Heart right ventricle (tissue), 16 donors: ENCODE data around the gene CABP7. TPM values are rescaled to one million over a fixed set of nuclear protein-coding genes. Genes with fewer than 3 reads are reported as not detected.

Source experiments
- ATAC-seq, 8 donors: fragments of 200-7000 bp; cut with Tn5 transposase; one replicate each; pipeline ENCODE4 v1.9.1; 2020; ENCODE audit warnings: mild to moderate bottlenecking in 8 of 8, moderate library complexity in 8 of 8, moderate number of reproducible peaks in 1 of 8
- DNase-seq, 2 donors: peaks; one replicate each; pipeline ENCODE4 v3.0.0-alpha.2; 2020
- H3K27ac ChIP-seq, 10 donors: fragments of 200-600 bp; sonication (generic) in 2 of 10; one replicate each; pipeline versions ENCODE4 v1.5.0 to v1.8.0; 2020 to 2022; ENCODE audit warnings: mild to moderate bottlenecking in 3 of 10
- H3K27me3 ChIP-seq, 7 donors: fragments of 200-600 bp; one replicate each; pipeline ENCODE4 v1.8.0; 2021 to 2022; ENCODE audit warnings: mild to moderate bottlenecking in 2 of 7
- H3K36me3 ChIP-seq, 9 donors: fragments of 200-600 bp; sonication (generic) in 1 of 9; one replicate each; pipeline versions ENCODE4 v1.5.0 to v1.8.0; 2020 to 2022; ENCODE audit warnings: mild to moderate bottlenecking in 2 of 9
- H3K4me1 ChIP-seq, 9 donors: fragments of 200-600 bp; sonication (generic) in 1 of 9; one replicate each; pipeline versions ENCODE4 v1.5.0 to v1.8.0; 2020 to 2022; ENCODE audit warnings: mild to moderate bottlenecking in 4 of 9
- H3K4me3 ChIP-seq, 10 donors: fragments of 200-600 bp; sonication (generic) in 2 of 10; one replicate each; pipeline versions ENCODE4 v1.5.0 to v1.8.0; 2020 to 2022; ENCODE audit warnings: mild to moderate bottlenecking in 7 of 10, moderate library complexity in 2 of 10
- H3K9me3 ChIP-seq, 11 donors: fragments of 200-600 bp in 10 of 11; sonication (generic) in 2 of 11; one replicate each; pipeline versions ENCODE4 v1.5.0 to v1.8.0; 2013 to 2022; ENCODE audit warnings: mild to moderate bottlenecking in 2 of 11, control low read depth in 1 of 11, moderate library complexity in 1 of 11
- CTCF ChIP-seq, 9 donors: fragments of 200-600 bp; sonication (generic) in 2 of 9; IDR thresholded peaks; one replicate each; pipeline versions ENCODE4 v1.5.0 to v1.8.0; 2021 to 2022; ENCODE audit warnings: antibody characterized with exemption in 9 of 9, mild to moderate bottlenecking in 5 of 9, moderate library complexity in 1 of 9
- WGBS, 2 donors: extraction: QIAGEN DNeasy Blood & Tissue Kit; methylation state at CpG; one replicate each; pipeline ENCODE4 v1.1.7; 2013; ENCODE audit warnings: inconsistent platforms in 1 of 2; 5-methylcytosine and 5-hydroxymethylcytosine counted together
- intact Hi-C, 10 donors: fragments of 100-400 bp; cut with DNase I; formaldehyde crosslinking; loops; one replicate each; pipeline versions ENCODE4 v1.11.1 to v1.14.2; 2022
- polyA plus RNA-seq, 2 donors: library from polyadenylated mRNA; stranded (reverse); fragments of 200-250 nt; gene quantifications; one replicate each; pipeline ENCODE4 v1.2.3, GENCODE V29; 2013
- total RNA-seq, 10 donors: library from RNA; stranded (reverse); fragmentation: NEBNext Ultra II Directional in 3 of 10; extraction: Animal tissue kit (Norgen Biotek cat#: 25700) in 3 of 10; gene quantifications; one replicate each; pipeline versions ENCODE4 v1.2.1 to v1.2.4, GENCODE V29; 2021 to 2023
- donor health status: Arrhythmogenic right ventricular cardiomyopathy.
- donor health status: ischemic (EF 13 %, LVEDD 7.1; RV severe dilation, severe dysfunction).
- donor health status: healthy with polysubstance abuse.
- donor health status: DM: no; HTN: yes; CAD: no.
- donor health status: DM: no; HTN: no; CAD: no.
- donor health status: ischemic (EF 25% LVEDD 6.9; RV normal size, moderate dysfunction).
- donor health status: ischemic (EF 25% LVEDD 5.7; RV mildly dilated, moderate dysfunction).
- donor health status: healthy.
- donor health status: DM: yes; HTN: yes; CAD: no.
- donor health status: Ischemic cardiomyopathy.
- donor health status: ischemic (EF 35%, LVEDD 5.7; RV mildly dilated, moderate dysfunction).
- donor health status: nonischemic (EF 11% LVEDD 7.7; RV severe dilation, severe dysfunction).
- donor health status: DM: yes; HTN: yes; CAD: no.
- donor health status: PGD.
- donor health status: ischemic (EF 29% LVEDD 5.4; RV normal size, mild dysfunction).
- donor health status: nonischemic (EF 23%, LVEDD 6.1; RV moderate dilation, normal function).

Gene CABP7
- total and polyA plus RNA-seq, 12 donors = 0.07 to 0.15 TPM; not detected in 10

GRCh38 chr22:29740216-29740615 lies 20.4 kb downstream of the CABP7 start:
- no peak for DNase-seq
- Histone ChIP-seq H3K4me3 (no peak overlapping the region), H3K36me3 (peaks cover 0 to 90% (median 10%) of the 10 kb centered on the region in 9 donors), H3K4me1 (peaks cover 0 to 5% (median 0%) of the 10 kb centered on the region in 9 donors), H3K27ac (no peak overlapping the region), H3K27me3 (no peaks in the 10 kb centered on the region), H3K9me3 (no peaks in the 10 kb centered on the region)
- TF ChIP-seq CTCF (IDR thresholded peaks at IDR 0.05) = no peak
- ATAC-seq = no peak
- WGBS, 2 donors = 94% methylated on average over 5 of the region's 5 CpGs
- intact Hi-C loops = no loop called here

- ATAC-seq = no peak
- Histone ChIP-seq H3K4me3 (no peak overlapping the region), H3K36me3 (peaks cover 0 to 95% (median 25%) of the 10 kb centered on the region in 9 donors), H3K27ac (no peak overlapping the region), H3K4me1 (peaks cover 0 to 5% (median 0%) of the 10 kb centered on the region in 9 donors), H3K27me3 (no peaks in the 10 kb centered on the region), H3K9me3 (no peaks in the 10 kb centered on the region)
- no peak for TF ChIP-seq CTCF (IDR thresholded peaks at IDR 0.05)
- intact Hi-C loops = no loop called here
- no peak for DNase-seq
- 95 to 97% methylated on average over 2 of the region's 2 CpGs for WGBS, 2 donors
Measured at GRCh38 chr22:29741926-29742325, 22.1 kb downstream of the CABP7 start.

GRCh38 chr22:29742326-29742725 lies 22.5 kb downstream of the CABP7 start:
- no peak for DNase-seq
- Histone ChIP-seq H3K4me1 (peaks cover 0 to 5% (median 0%) of the 10 kb centered on the region in 9 donors), H3K9me3 (no peaks in the 10 kb centered on the region), H3K4me3 (no peak overlapping the region), H3K36me3 (peaks cover 0 to 96% (median 27%) of the 10 kb centered on the region in 9 donors), H3K27me3 (no peaks in the 10 kb centered on the region), H3K27ac (no peak overlapping the region)
- ATAC-seq = no peak
- intact Hi-C loops = no loop called here
- no peak for TF ChIP-seq CTCF (IDR thresholded peaks at IDR 0.05)
- WGBS, 2 donors = 76 to 82% methylated on average over 13 of the region's 13 CpGs

GRCh38 chr22:29744902-29745301 lies 25.1 kb downstream of the CABP7 start:
- Histone ChIP-seq H3K27me3 (no peaks in the 10 kb centered on the region), H3K9me3 (no peaks in the 10 kb centered on the region), H3K27ac (no peak overlapping the region), H3K4me3 (no peak overlapping the region), H3K36me3 (peaks cover 0 to 87% (median 38%) of the 10 kb centered on the region in 9 donors), H3K4me1 (no peaks in the 10 kb centered on the region)
- TF ChIP-seq CTCF (IDR thresholded peaks at IDR 0.05) = no peak
- DNase-seq (no peak), ATAC-seq (peak in 2 of 8 donors; percentile 36 to 37)
- intact Hi-C loops = no loop called here
- WGBS, 2 donors = 69 to 72% methylated on average over 8 of the region's 8 CpGs
